HCT116 (cell line): ENCODE measurements around the gene MALRD1. TPM values are rescaled to one million over a fixed set of nuclear protein-coding genes. Genes with fewer than 3 reads are reported as not detected.

Experiments
- ATAC-seq: fragments of 200-7000 bp; cut with Tn5 transposase; 2 replicates; pipeline ENCODE4 v1.9.1; 2020; ENCODE audit warnings: mild to moderate bottlenecking, moderate library complexity
- BruUV-seq: library from RNA; stranded (reverse); fragments of 400-500 nt; replicated peaks from 2 replicates; lab custom pipeline; 2021; lab: Mats Ljungman, UMichigan
- CTCF ChIA-PET: fragments of 300-600 bp; sonication (Branson Sonifier 250); formaldehyde crosslinking; loops from one replicate; lab custom pipeline; 2021; ENCODE audit warnings: antibody characterized with exemption; lab: Charles Lee
- POLR2A ChIA-PET: fragments of 300-600, 350-600 bp; sonication (Branson Sonifier 250); formaldehyde crosslinking; loops from one replicate; lab custom pipeline; 2021; ENCODE audit warnings: antibody characterized with exemption; lab: Charles Lee
- RAD21 ChIA-PET, 2 experiments: fragments of 300-600 bp; sonication (Branson Sonifier 250); formaldehyde crosslinking; loops; one replicate each; lab custom pipeline; 2023; ENCODE audit warnings: low total read pairs in 2 of 2; ENCODE audit not compliant: uncharacterized antibody in 2 of 2, unreplicated experiment in 2 of 2, low non-redundant PET in 1 of 2; lab: Charles Lee
- DNase-seq: peaks from one replicate; pipeline ENCODE4 v3.0.0-alpha.2; 2010; ENCODE audit warnings: low read depth, low spot score
- H2AFZ ChIP-seq: fragments of 200-600 bp; shearing (Covaris generic), sonication (generic); 2 replicates; pipeline ENCODE4 v1.6.1; 2017; ENCODE audit warnings: low read depth, mixed run types, mixed read lengths, antibody characterized with exemption, low read length; ENCODE audit not compliant: poor library complexity, severe bottlenecking
- H3K27ac ChIP-seq: 2 replicates; pipeline ENCODE4 v1.5.1; 2012; ENCODE audit warnings: low read depth, low read length
- H3K27me3 ChIP-seq: fragments of 200-600 bp; sonication (generic); 2 replicates; pipeline ENCODE4 v1.6.1; 2016; ENCODE audit warnings: mixed run types, low read length, mixed read lengths; ENCODE audit not compliant: insufficient read depth
- H3K36me3 ChIP-seq, 2 experiments: fragments of 200-500 bp in 1 of 2; fragments of 200-600 bp in 1 of 2; sonication (Bioruptor generic) in 1 of 2; sonication (generic) in 1 of 2; 2 replicates each; pipeline versions ENCODE4 v1.5.1 to v1.6.1; 2014 to 2016; ENCODE audit warnings: low read length in 2 of 2, inconsistent platforms in 1 of 2, mixed read lengths in 1 of 2, mixed run types in 1 of 2; ENCODE audit not compliant: insufficient read depth in 2 of 2, control insufficient read depth in 1 of 2
- H3K4me1 ChIP-seq, 2 experiments: fragments of 200-600 bp in 1 of 2; sonication (generic) in 1 of 2; 2 replicates each; pipeline versions ENCODE4 v1.5.1 to v1.6.1; 2012 to 2017; ENCODE audit warnings: low read length in 2 of 2, inconsistent platforms in 1 of 2, mild to moderate bottlenecking in 1 of 2, mixed read lengths in 1 of 2, mixed run types in 1 of 2, moderate library complexity in 1 of 2; ENCODE audit not compliant: insufficient read depth in 2 of 2, control insufficient read depth in 1 of 2
- H3K4me2 ChIP-seq: fragments of 200-600 bp; sonication (generic); 2 replicates; pipeline ENCODE4 v1.6.1; 2017; ENCODE audit warnings: mixed run types, low read length, mixed read lengths
- H3K4me3 ChIP-seq, 2 experiments: fragments of 200-600 bp in 1 of 2; sonication (generic) in 1 of 2; replicated peaks in 1 of 2; 2 replicates each; pipeline ENCODE4 v1.5.1; 2011 to 2016; ENCODE audit warnings: low read length in 2 of 2, control low read depth in 1 of 2, low read depth in 1 of 2, mild to moderate bottlenecking in 1 of 2, mixed read lengths in 1 of 2, mixed run types in 1 of 2
- H3K79me2 ChIP-seq: fragments of 200-600 bp; sonication (generic); 2 replicates; pipeline ENCODE4 v1.6.1; 2017; ENCODE audit warnings: mild to moderate bottlenecking, mixed run types, low read length, moderate library complexity, mixed read lengths; ENCODE audit not compliant: insufficient read depth
- H3K9ac ChIP-seq: fragments of 200-600 bp; sonication (generic); 2 replicates; pipeline ENCODE4 v1.6.1; 2016; ENCODE audit warnings: low read length, mixed read lengths
- H3K9me2 ChIP-seq: fragments of 200-600 bp; sonication (generic), shearing (Covaris generic); 2 replicates; pipeline ENCODE4 v1.6.1; 2017; ENCODE audit warnings: mixed run types, mild to moderate bottlenecking, moderate library complexity; ENCODE audit not compliant: insufficient read depth
- H3K9me3 ChIP-seq, 2 experiments: fragments of 200-500 bp in 1 of 2; fragments of 200-600 bp in 1 of 2; sonication (Bioruptor generic) in 1 of 2; sonication (generic) in 1 of 2; 2 replicates each; pipeline ENCODE4 v1.6.1; 2014 to 2017; ENCODE audit warnings: low read length in 2 of 2, mixed read lengths in 2 of 2, inconsistent platforms in 1 of 2, low read depth in 1 of 2, mild to moderate bottlenecking in 1 of 2, mixed run types in 1 of 2, moderate library complexity in 1 of 2; ENCODE audit not compliant: control insufficient read depth in 1 of 2, insufficient read depth in 1 of 2
- H4K20me1 ChIP-seq: fragments of 200-600 bp; sonication (generic), shearing (Covaris generic); 2 replicates; pipeline ENCODE4 v1.6.1; 2017; ENCODE audit warnings: mixed run types, mild to moderate bottlenecking, moderate library complexity; ENCODE audit not compliant: insufficient read depth
- CBX3 ChIP-seq: IDR thresholded peaks from 2 replicates; pipeline ENCODE4 v1.6.1; 2012; ENCODE audit warnings: low read depth
- CTCF ChIP-seq, 3 experiments: fragments of 200-600 bp in 1 of 3; sonication (generic) in 1 of 3; IDR thresholded peaks in 2 of 3; conservative IDR thresholded peaks in 1 of 3; 2 replicates each; pipeline ENCODE4 v1.5.1; 2012 to 2017; ENCODE audit warnings: low read depth in 2 of 3, low read length in 2 of 3, antibody characterized with exemption in 1 of 3, borderline replicate concordance in 1 of 3, control low read depth in 1 of 3, mild to moderate bottlenecking in 1 of 3, mixed read lengths in 1 of 3, mixed run types in 1 of 3, moderate library complexity in 1 of 3; ENCODE audit not compliant: insufficient read depth in 1 of 3
- ELF1 ChIP-seq: IDR thresholded peaks from 2 replicates; pipeline ENCODE4 v1.6.1; 2012; ENCODE audit warnings: low read depth, borderline replicate concordance
- EZH2phosphoT487 ChIP-seq: fragments of 200-600 bp; IDR thresholded peaks from 2 replicates; pipeline ENCODE4 v1.6.1; 2018; ENCODE audit warnings: antibody characterized with exemption, borderline replicate concordance
- FOSL1 ChIP-seq: IDR thresholded peaks from 2 replicates; pipeline ENCODE4 v1.6.1; 2012; ENCODE audit warnings: low read depth
- JUND ChIP-seq: IDR thresholded peaks from 2 replicates; pipeline ENCODE4 v1.6.1; 2012
- POLR2A ChIP-seq: IDR thresholded peaks from 2 replicates; pipeline ENCODE4 v1.7.0; 2011; ENCODE audit warnings: borderline replicate concordance; ENCODE audit not compliant: insufficient read depth, insufficient read length; ENCODE audit errors: extremely low read depth
- RAD21 ChIP-seq: IDR thresholded peaks from 2 replicates; pipeline ENCODE4 v1.6.1; 2012; ENCODE audit warnings: low read depth, mild to moderate bottlenecking
- SP1 ChIP-seq: IDR thresholded peaks from 2 replicates; pipeline ENCODE4 v1.6.1; 2012; ENCODE audit warnings: low read depth
- YY1 ChIP-seq: IDR thresholded peaks from 2 replicates; pipeline ENCODE4 v1.6.1; 2011; ENCODE audit warnings: low read length, low read depth, moderate library complexity, mild to moderate bottlenecking; ENCODE audit not compliant: insufficient replicate concordance; ENCODE audit errors: extremely low read depth
- ZFX ChIP-seq: fragments of 450-650 bp; IDR thresholded peaks from 2 replicates; pipeline ENCODE4 v1.6.1; 2017
- ZNF274 ChIP-seq: fragments of 200-500 bp; sonication (Bioruptor generic); IDR thresholded peaks from 2 replicates; pipeline ENCODE4 v1.6.1; 2014; ENCODE audit warnings: mild to moderate bottlenecking, low read depth, low read length, inconsistent platforms
- intact Hi-C: fragments of 100-400 bp; cut with micrococcal nuclease; formaldehyde crosslinking; loops from 2 replicates; pipeline ENCODE4 v1.10.0; 2022
- total RNA-seq: library from RNA; stranded (reverse); gene quantifications from one replicate; pipeline ENCODE4 v1.2.1, GENCODE V29; 2021; ENCODE audit not compliant: unreplicated experiment
- TF ChIP-seq, protein P1 (sequence below): IDR thresholded peaks from 2 replicates; pipeline ENCODE4 v1.6.1; 2012
- TF ChIP-seq, protein P2 (sequence below): IDR thresholded peaks from 2 replicates; pipeline ENCODE4 v1.6.1; 2011; ENCODE audit warnings: mild to moderate bottlenecking, low read length, moderate library complexity; ENCODE audit not compliant: insufficient replicate concordance; ENCODE audit errors: extremely low read depth
- TF ChIP-seq, protein P3 (sequence below): IDR thresholded peaks from 2 replicates; pipeline ENCODE4 v1.6.1; 2012; ENCODE audit warnings: low read depth

MALRD1 gene
- total RNA-seq, 1 experiment from 2014 or later: not detected

DNA sequence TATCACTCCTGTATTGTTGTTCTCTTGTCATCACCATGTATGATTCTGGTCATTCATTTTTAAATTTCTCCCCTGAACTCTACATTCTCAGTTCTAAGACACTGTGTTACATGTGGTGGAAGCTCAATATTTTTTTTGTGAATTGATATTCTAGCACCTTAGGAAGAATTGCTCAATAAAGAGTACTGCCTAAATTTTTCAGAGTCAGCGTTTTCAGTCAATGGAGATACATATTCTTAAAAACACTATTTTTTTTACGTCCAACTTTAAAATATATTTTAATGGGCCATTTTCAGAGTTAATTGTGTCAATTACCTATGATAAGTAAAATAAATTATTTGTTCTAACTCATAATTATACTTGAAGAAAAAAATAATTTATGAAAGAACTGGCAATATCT is 557.2 kb downstream of the MALRD1 start:
- Histone ChIP-seq H2AFZ (no peak overlapping the region), H3K9me3 (peaks cover 7 to 11% of the 10 kb centered on the region in 2 experiments; a peak in 2 of 4 replicates), H3K9me2 (no peaks in the 10 kb centered on the region), H3K27ac (no peak overlapping the region), H3K4me2 (no peak overlapping the region), H4K20me1 (no peaks in the 10 kb centered on the region), H3K79me2 (no peaks in the 10 kb centered on the region), H3K4me1 (no peaks in the 10 kb centered on the region), H3K27me3 (no peaks in the 10 kb centered on the region), H3K36me3 (no peaks in the 10 kb centered on the region), H3K4me3 (no peak overlapping the region), H3K9ac (no peak overlapping the region)
- ATAC-seq: no peak
- no peak for DNase-seq
- intact Hi-C loops: no loop called here
- no TSS peak for BruUV-seq
- ChIA-PET RAD21 (no interaction called here), POLR2A (no interaction called here), CTCF (no interaction called here)
- no peak for TF ChIP-seq FOSL1
- TF ChIP-seq CTCF (IDR thresholded peaks at IDR 0.05 in 2 of 3, conservative IDR thresholded peaks at IDR 0.05 in 1 of 3; ENCODE audit: borderline replicate concordance in 1 of 3, insufficient read depth in 1 of 3, low read depth in 2 of 3, low read length in 2 of 3): no peak
- no peak for TF ChIP-seq ELF1
- TF ChIP-seq JUND: no peak
- TF ChIP-seq ZNF274: no peak
- TF ChIP-seq, protein P1, sequence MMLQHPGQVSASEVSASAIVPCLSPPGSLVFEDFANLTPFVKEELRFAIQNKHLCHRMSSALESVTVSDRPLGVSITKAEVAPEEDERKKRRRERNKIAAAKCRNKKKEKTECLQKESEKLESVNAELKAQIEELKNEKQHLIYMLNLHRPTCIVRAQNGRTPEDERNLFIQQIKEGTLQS: no peak
- TF ChIP-seq, protein P2, sequence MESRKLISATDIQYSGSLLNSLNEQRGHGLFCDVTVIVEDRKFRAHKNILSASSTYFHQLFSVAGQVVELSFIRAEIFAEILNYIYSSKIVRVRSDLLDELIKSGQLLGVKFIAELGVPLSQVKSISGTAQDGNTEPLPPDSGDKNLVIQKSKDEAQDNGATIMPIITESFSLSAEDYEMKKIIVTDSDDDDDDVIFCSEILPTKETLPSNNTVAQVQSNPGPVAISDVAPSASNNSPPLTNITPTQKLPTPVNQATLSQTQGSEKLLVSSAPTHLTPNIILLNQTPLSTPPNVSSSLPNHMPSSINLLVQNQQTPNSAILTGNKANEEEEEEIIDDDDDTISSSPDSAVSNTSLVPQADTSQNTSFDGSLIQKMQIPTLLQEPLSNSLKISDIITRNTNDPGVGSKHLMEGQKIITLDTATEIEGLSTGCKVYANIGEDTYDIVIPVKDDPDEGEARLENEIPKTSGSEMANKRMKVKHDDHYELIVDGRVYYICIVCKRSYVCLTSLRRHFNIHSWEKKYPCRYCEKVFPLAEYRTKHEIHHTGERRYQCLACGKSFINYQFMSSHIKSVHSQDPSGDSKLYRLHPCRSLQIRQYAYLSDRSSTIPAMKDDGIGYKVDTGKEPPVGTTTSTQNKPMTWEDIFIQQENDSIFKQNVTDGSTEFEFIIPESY: no peak
- TF ChIP-seq ZFX: no peak
- no peak for TF ChIP-seq RAD21
- TF ChIP-seq, protein P3, sequence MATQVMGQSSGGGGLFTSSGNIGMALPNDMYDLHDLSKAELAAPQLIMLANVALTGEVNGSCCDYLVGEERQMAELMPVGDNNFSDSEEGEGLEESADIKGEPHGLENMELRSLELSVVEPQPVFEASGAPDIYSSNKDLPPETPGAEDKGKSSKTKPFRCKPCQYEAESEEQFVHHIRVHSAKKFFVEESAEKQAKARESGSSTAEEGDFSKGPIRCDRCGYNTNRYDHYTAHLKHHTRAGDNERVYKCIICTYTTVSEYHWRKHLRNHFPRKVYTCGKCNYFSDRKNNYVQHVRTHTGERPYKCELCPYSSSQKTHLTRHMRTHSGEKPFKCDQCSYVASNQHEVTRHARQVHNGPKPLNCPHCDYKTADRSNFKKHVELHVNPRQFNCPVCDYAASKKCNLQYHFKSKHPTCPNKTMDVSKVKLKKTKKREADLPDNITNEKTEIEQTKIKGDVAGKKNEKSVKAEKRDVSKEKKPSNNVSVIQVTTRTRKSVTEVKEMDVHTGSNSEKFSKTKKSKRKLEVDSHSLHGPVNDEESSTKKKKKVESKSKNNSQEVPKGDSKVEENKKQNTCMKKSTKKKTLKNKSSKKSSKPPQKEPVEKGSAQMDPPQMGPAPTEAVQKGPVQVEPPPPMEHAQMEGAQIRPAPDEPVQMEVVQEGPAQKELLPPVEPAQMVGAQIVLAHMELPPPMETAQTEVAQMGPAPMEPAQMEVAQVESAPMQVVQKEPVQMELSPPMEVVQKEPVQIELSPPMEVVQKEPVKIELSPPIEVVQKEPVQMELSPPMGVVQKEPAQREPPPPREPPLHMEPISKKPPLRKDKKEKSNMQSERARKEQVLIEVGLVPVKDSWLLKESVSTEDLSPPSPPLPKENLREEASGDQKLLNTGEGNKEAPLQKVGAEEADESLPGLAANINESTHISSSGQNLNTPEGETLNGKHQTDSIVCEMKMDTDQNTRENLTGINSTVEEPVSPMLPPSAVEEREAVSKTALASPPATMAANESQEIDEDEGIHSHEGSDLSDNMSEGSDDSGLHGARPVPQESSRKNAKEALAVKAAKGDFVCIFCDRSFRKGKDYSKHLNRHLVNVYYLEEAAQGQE: no peak
- TF ChIP-seq EZH2phosphoT487: no peak
- no peak for TF ChIP-seq YY1
- no peak for TF ChIP-seq POLR2A
- TF ChIP-seq SP1: no peak
- TF ChIP-seq CBX3: no peak
- TF ChIP-seq, all 23 proteins: peak for 0
